Heart right ventricle (tissue), 16 donors: ENCODE data around the gene JMJD7. TPM values are rescaled to one million over a fixed set of nuclear protein-coding genes. Genes with fewer than 3 reads are reported as not detected.

ENCODE experiments used
- ATAC-seq, 8 donors: fragments of 200-7000 bp; cut with Tn5 transposase; one replicate each; pipeline ENCODE4 v1.9.1; 2020; ENCODE audit warnings: mild to moderate bottlenecking in 8 of 8, moderate library complexity in 8 of 8, moderate number of reproducible peaks in 1 of 8
- DNase-seq, 2 donors: peaks; one replicate each; pipeline ENCODE4 v3.0.0-alpha.2; 2020
- H3K27ac ChIP-seq, 10 donors: fragments of 200-600 bp; sonication (generic) in 2 of 10; one replicate each; pipeline versions ENCODE4 v1.5.0 to v1.8.0; 2020 to 2022; ENCODE audit warnings: mild to moderate bottlenecking in 3 of 10
- H3K27me3 ChIP-seq, 7 donors: fragments of 200-600 bp; one replicate each; pipeline ENCODE4 v1.8.0; 2021 to 2022; ENCODE audit warnings: mild to moderate bottlenecking in 2 of 7
- H3K36me3 ChIP-seq, 9 donors: fragments of 200-600 bp; sonication (generic) in 1 of 9; one replicate each; pipeline versions ENCODE4 v1.5.0 to v1.8.0; 2020 to 2022; ENCODE audit warnings: mild to moderate bottlenecking in 2 of 9
- H3K4me1 ChIP-seq, 9 donors: fragments of 200-600 bp; sonication (generic) in 1 of 9; one replicate each; pipeline versions ENCODE4 v1.5.0 to v1.8.0; 2020 to 2022; ENCODE audit warnings: mild to moderate bottlenecking in 4 of 9
- H3K4me3 ChIP-seq, 10 donors: fragments of 200-600 bp; sonication (generic) in 2 of 10; one replicate each; pipeline versions ENCODE4 v1.5.0 to v1.8.0; 2020 to 2022; ENCODE audit warnings: mild to moderate bottlenecking in 7 of 10, moderate library complexity in 2 of 10
- H3K9me3 ChIP-seq, 11 donors: fragments of 200-600 bp in 10 of 11; sonication (generic) in 2 of 11; one replicate each; pipeline versions ENCODE4 v1.5.0 to v1.8.0; 2013 to 2022; ENCODE audit warnings: mild to moderate bottlenecking in 2 of 11, control low read depth in 1 of 11, moderate library complexity in 1 of 11
- CTCF ChIP-seq, 9 donors: fragments of 200-600 bp; sonication (generic) in 2 of 9; IDR thresholded peaks; one replicate each; pipeline versions ENCODE4 v1.5.0 to v1.8.0; 2021 to 2022; ENCODE audit warnings: antibody characterized with exemption in 9 of 9, mild to moderate bottlenecking in 5 of 9, moderate library complexity in 1 of 9
- WGBS, 2 donors: extraction: QIAGEN DNeasy Blood & Tissue Kit; methylation state at CpG; one replicate each; pipeline ENCODE4 v1.1.7; 2013; ENCODE audit warnings: inconsistent platforms in 1 of 2; 5-methylcytosine and 5-hydroxymethylcytosine counted together
- intact Hi-C, 10 donors: fragments of 100-400 bp; cut with DNase I; formaldehyde crosslinking; loops; one replicate each; pipeline versions ENCODE4 v1.11.1 to v1.14.2; 2022
- polyA plus RNA-seq, 2 donors: library from polyadenylated mRNA; stranded (reverse); fragments of 200-250 nt; gene quantifications; one replicate each; pipeline ENCODE4 v1.2.3, GENCODE V29; 2013
- total RNA-seq, 10 donors: library from RNA; stranded (reverse); fragmentation: NEBNext Ultra II Directional in 3 of 10; extraction: Animal tissue kit (Norgen Biotek cat#: 25700) in 3 of 10; gene quantifications; one replicate each; pipeline versions ENCODE4 v1.2.1 to v1.2.4, GENCODE V29; 2021 to 2023
- donor health status: Arrhythmogenic right ventricular cardiomyopathy.
- donor health status: ischemic (EF 13 %, LVEDD 7.1; RV severe dilation, severe dysfunction).
- donor health status: healthy with polysubstance abuse.
- donor health status: DM: no; HTN: yes; CAD: no.
- donor health status: DM: no; HTN: no; CAD: no.
- donor health status: ischemic (EF 25% LVEDD 6.9; RV normal size, moderate dysfunction).
- donor health status: ischemic (EF 25% LVEDD 5.7; RV mildly dilated, moderate dysfunction).
- donor health status: healthy.
- donor health status: DM: yes; HTN: yes; CAD: no.
- donor health status: Ischemic cardiomyopathy.
- donor health status: ischemic (EF 35%, LVEDD 5.7; RV mildly dilated, moderate dysfunction).
- donor health status: nonischemic (EF 11% LVEDD 7.7; RV severe dilation, severe dysfunction).
- donor health status: DM: yes; HTN: yes; CAD: no.
- donor health status: PGD.
- donor health status: ischemic (EF 29% LVEDD 5.4; RV normal size, mild dysfunction).
- donor health status: nonischemic (EF 23%, LVEDD 6.1; RV moderate dilation, normal function).

The JMJD7 gene
- total and polyA plus RNA-seq, 12 donors, result 8.6 to 23.0 (median 12.9) TPM

- H3K4me3 ChIP-seq, result no peak overlapping the region
- 68 to 71% methylated on average over 12 of the region's 12 CpGs for WGBS, 2 donors
- DNase-seq (no peak), ATAC-seq (no peak)
- H3K4me1 ChIP-seq, result peaks cover 0 to 36% (median 6%) of the 10 kb centered on the region in 9 donors
- TF ChIP-seq CTCF (IDR thresholded peaks at IDR 0.05), result no peak
- no peak overlapping the region for H3K27ac ChIP-seq
- peaks cover 0 to 28% (median 0%) of the 10 kb centered on the region in 9 donors for H3K36me3 ChIP-seq
- intact Hi-C loops, result loop anchor here in 9 of 10 donors (5.0 to 10.0 kb wide), 8 partner anchors 37 to 345 kb away; partner anchors contain the start of genes TYRO3 (in 5 of the 9) and MAPKBP1 (in 3 of the 9)
- H3K27me3 ChIP-seq, result no peaks in the 10 kb centered on the region
- no peaks in the 10 kb centered on the region for H3K9me3 ChIP-seq
Observed at GRCh38 chr15:41809526-41810220, 18.2 kb upstream of the JMJD7 start.

DNA sequence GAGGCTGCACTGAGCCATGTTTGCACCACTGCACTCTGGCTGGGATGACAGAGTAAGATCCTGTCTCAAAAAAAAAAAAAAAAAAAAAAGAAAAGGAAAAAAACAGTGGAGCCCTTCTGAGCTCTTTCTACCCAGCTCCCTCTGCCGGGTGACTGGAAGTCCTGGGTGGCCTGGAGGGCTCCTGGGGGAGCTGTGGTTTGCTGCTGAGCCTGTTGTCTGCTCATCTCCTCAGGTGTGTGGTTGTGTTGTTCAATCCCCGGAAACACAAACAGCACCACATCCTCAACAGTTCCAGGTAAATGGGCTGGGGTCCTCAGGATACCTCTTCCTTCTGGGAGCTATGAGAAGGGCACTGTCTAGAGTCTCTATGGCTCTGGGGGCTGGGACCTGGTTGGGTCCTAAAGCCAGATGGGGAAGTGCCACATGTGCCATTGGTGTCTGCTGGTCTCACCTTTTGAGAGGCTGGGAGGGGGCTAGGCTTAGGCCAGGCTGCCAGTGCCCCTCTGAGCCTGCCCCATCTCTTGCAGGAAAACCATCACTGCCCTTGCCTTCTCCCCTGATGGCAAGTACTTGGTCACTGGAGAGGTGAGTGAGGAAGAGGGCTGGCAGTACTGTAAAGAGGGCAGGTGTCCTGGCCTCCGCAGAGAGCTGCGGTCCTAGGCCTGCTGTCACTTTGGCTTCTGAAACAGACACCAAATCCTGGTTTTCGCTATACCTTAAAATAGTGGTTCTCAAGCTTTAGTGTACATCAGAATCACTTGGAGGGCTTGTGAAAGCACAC lies 17.1 kb upstream of the JMJD7 start:
- Histone ChIP-seq H3K4me3 (no peak overlapping the region), H3K27ac (no peak overlapping the region), H3K4me1 (peaks cover 0 to 27% (median 6%) of the 10 kb centered on the region in 9 donors), H3K36me3 (peaks cover 0 to 40% (median 0%) of the 10 kb centered on the region in 9 donors), H3K9me3 (no peaks in the 10 kb centered on the region), H3K27me3 (no peaks in the 10 kb centered on the region)
- no peak for TF ChIP-seq CTCF (IDR thresholded peaks at IDR 0.05)
- intact Hi-C loops, result loop anchor here (1.0 to 10.0 kb wide), 11 partner anchors 37 to 346 kb away; partner anchors contain the start of genes MAPKBP1 (in 7 of the 10) and TYRO3 (in 5 of the 10)
- DNase-seq (no peak), ATAC-seq (peak in 4 of 8 donors; percentile 6 to 10 (median 8))
- WGBS, 2 donors, result 95% methylated on average over 5 of the region's 5 CpGs

GRCh38 chr15:41811432-41812195 lies 16.3 kb upstream of the JMJD7 start:
- TF ChIP-seq CTCF (IDR thresholded peaks at IDR 0.05), result peak; percentile 77 to 95 (median 92)
- ATAC-seq, result peak; percentile 85 to 96 (median 92)
- intact Hi-C loops, result loop anchor here (1.0 to 10.0 kb wide), 12 partner anchors 37 to 347 kb away; partner anchors contain the start of genes MAPKBP1 (in 7 of the 10) and TYRO3 (in 5 of the 10)
- H3K4me3 ChIP-seq, result no peak overlapping the region
- H3K9me3 ChIP-seq, result no peaks in the 10 kb centered on the region
- DNase-seq, result peak; percentile 86
- H3K27ac ChIP-seq, result no peak overlapping the region
- no peaks in the 10 kb centered on the region for H3K27me3 ChIP-seq
- H3K4me1 ChIP-seq, result peaks cover 0 to 20% (median 6%) of the 10 kb centered on the region in 9 donors
- 48 to 51% methylated on average over 18 of the region's 18 CpGs for WGBS, 2 donors
- H3K36me3 ChIP-seq, result peaks cover 0 to 48% (median under 1%) of the 10 kb centered on the region in 9 donors
